Immature natural killer cell (primary cell): ENCODE results near the gene PADI3. TPM values are rescaled to one million over a fixed set of nuclear protein-coding genes. Genes with fewer than 3 reads are reported as not detected.

Experiments
- DNase-seq, 3 donors: peaks; one replicate each; pipeline ENCODE4 v3.0.0; 2022; ENCODE audit warnings: mixed read lengths in 1 of 3
- H3K27ac Mint-ChIP-seq, 6 donors: one replicate each; pipeline ENCODE4 v1.8.0; 2020; ENCODE audit warnings: mixed read lengths in 6 of 6, mild to moderate bottlenecking in 5 of 6, inconsistent platforms in 4 of 6, moderate library complexity in 3 of 6
- H3K27me3 Mint-ChIP-seq, 3 donors: one replicate each; pipeline ENCODE4 v1.8.0; 2020 to 2021; ENCODE audit warnings: low read depth in 3 of 3, mild to moderate bottlenecking in 3 of 3, mixed read lengths in 3 of 3, moderate library complexity in 3 of 3, inconsistent platforms in 1 of 3
- H3K36me3 Mint-ChIP-seq, 3 donors: one replicate each; pipeline ENCODE4 v1.8.0; 2020; ENCODE audit warnings: mixed read lengths in 3 of 3, inconsistent platforms in 2 of 3, mild to moderate bottlenecking in 2 of 3
- H3K4me1 Mint-ChIP-seq, 2 donors: one replicate each; pipeline ENCODE4 v1.8.0; 2020; ENCODE audit warnings: inconsistent platforms in 2 of 2, mild to moderate bottlenecking in 2 of 2, mixed read lengths in 2 of 2, moderate library complexity in 1 of 2
- H3K4me3 Mint-ChIP-seq, 5 donors: one replicate each; pipeline ENCODE4 v1.8.0; 2020; ENCODE audit warnings: mild to moderate bottlenecking in 5 of 5, mixed read lengths in 5 of 5, inconsistent platforms in 3 of 5, moderate library complexity in 3 of 5
- H3K9me3 Mint-ChIP-seq, 6 donors: one replicate each; pipeline ENCODE4 v1.8.0; 2020; ENCODE audit warnings: mild to moderate bottlenecking in 6 of 6, mixed read lengths in 6 of 6, inconsistent platforms in 4 of 6, moderate library complexity in 3 of 6
- polyA plus RNA-seq, 3 donors: library from polyadenylated mRNA; unstranded; fragments of 300-500 nt; fragmentation: Illumina TruSeq; gene quantifications; one replicate each; pipeline ENCODE4 v1.2.3, GENCODE V29; 2021

PADI3 gene
- polyA plus RNA-seq, 3 donors from 2014 or later = not detected

DNA sequence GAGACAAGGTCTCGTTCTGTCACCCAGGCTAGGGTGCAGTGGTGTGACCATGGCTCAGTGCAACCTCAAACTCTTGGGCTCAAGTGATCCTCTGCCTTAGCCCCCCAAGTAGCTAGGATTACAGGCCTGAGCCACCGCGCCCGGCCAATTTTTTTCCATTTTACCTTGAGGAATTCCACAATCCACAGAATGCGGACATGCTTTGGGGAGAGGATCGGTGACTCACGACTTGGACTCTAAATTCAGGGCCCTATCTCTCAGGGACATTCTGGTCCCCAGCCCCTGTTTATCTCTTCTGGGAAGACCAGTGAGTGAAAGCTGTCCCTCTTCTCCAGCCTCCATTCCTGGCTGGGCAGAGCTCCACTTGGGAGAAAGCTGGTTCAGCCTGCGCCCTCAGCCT lies 38.7 kb upstream of the PADI3 start:
- no peaks in the 10 kb centered on the region for H3K36me3 Mint-ChIP-seq
- no peak overlapping the region for H3K27ac Mint-ChIP-seq
- peaks cover 33 to 46% of the 10 kb centered on the region in 2 donors for H3K4me1 Mint-ChIP-seq
- DNase-seq = no peak
- H3K27me3 Mint-ChIP-seq = peaks cover 5 to 16% (median 12%) of the 10 kb centered on the region in 3 donors
- H3K4me3 Mint-ChIP-seq = no peak overlapping the region
- H3K9me3 Mint-ChIP-seq = no peaks in the 10 kb centered on the region

GRCh38 chr1:17211377-17211776 lies 37.5 kb upstream of the PADI3 start:
- Mint-ChIP-seq H3K27ac (peak overlapping the region in 1 of 6 donors; percentile 49), H3K4me3 (no peak overlapping the region), H3K9me3 (no peaks in the 10 kb centered on the region), H3K4me1 (peaks cover 33 to 44% of the 10 kb centered on the region in 2 donors), H3K27me3 (peaks cover 8 to 16% (median 12%) of the 10 kb centered on the region in 3 donors), H3K36me3 (no peaks in the 10 kb centered on the region)
- DNase-seq = no peak

DNA sequence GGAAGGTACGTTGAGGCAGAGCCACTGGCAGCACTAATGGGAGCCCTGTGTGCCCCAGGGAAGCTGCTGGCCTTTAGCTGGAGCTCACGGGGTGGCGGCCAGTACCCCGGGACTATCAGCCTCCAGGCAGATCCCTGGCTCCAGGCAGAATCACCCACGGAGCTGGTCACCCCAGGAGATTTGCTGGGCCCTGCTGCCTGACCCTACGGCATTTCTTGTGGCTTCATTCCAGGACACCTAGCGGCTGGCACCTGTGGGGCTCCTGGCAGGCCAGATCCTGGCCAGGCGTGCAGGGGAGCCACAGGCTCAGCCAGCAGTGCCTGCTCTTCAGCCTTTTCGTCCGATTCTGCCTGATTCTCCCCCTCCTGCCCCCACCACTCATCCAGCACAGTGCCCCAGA lies 36.9 kb upstream of the PADI3 start:
- DNase-seq = no peak
- Mint-ChIP-seq H3K4me3 (peak overlapping the region in 2 of 5 donors; percentile 65 to 76), H3K27ac (peak overlapping the region in 1 of 6 donors; percentile 55), H3K36me3 (no peaks in the 10 kb centered on the region), H3K9me3 (no peaks in the 10 kb centered on the region), H3K27me3 (peaks cover 10 to 16% (median 11%) of the 10 kb centered on the region in 3 donors), H3K4me1 (peaks cover 32 to 42% of the 10 kb centered on the region in 2 donors)

- H3K36me3 Mint-ChIP-seq = no peaks in the 10 kb centered on the region
- H3K27ac Mint-ChIP-seq = peak overlapping the region in 4 of 6 donors; percentile 2 to 66 (median 42)
- peak overlapping the region; percentile 41 to 86 (median 65) for H3K4me3 Mint-ChIP-seq
- peaks cover 10 to 16% (median 11%) of the 10 kb centered on the region in 3 donors for H3K27me3 Mint-ChIP-seq
- H3K4me1 Mint-ChIP-seq = peaks cover 26 to 38% of the 10 kb centered on the region in 2 donors
- DNase-seq = peak; percentile 70 to 76 (median 75)
- no peaks in the 10 kb centered on the region for H3K9me3 Mint-ChIP-seq
Measured at GRCh38 chr1:17212487-17213121, 36.3 kb upstream of the PADI3 start.

GRCh38 chr1:17213148-17213781 lies 35.6 kb upstream of the PADI3 start:
- Mint-ChIP-seq H3K9me3 (no peaks in the 10 kb centered on the region), H3K4me1 (peaks cover 22 to 31% of the 10 kb centered on the region in 2 donors), H3K27ac (peak overlapping the region in 1 of 6 donors; percentile 49), H3K27me3 (peaks cover 10 to 16% (median 11%) of the 10 kb centered on the region in 3 donors), H3K36me3 (no peaks in the 10 kb centered on the region), H3K4me3 (peak overlapping the region; percentile 41 to 86 (median 65))
- DNase-seq = no peak

DNA sequence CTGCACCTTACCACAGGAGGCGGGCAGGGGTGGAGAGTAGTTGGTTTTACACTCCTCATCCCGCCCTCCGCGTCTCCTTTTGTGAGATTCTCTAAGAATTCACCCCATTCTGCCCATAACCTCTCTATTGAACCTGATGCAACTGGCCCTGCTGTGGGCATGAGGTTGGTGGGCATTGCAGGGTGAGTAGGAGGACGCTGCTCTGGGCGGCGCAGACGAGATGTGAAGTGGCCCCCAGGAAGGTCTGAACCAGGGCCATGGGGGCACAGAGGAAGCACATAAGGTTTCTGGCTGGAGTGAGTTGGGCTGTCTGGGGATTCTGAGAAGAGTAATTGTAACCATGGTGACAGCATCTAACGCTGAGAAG lies 35.1 kb upstream of the PADI3 start:
- DNase-seq = no peak
- H3K9me3 Mint-ChIP-seq = no peaks in the 10 kb centered on the region
- no peak overlapping the region for H3K27ac Mint-ChIP-seq
- H3K27me3 Mint-ChIP-seq = peaks cover 10 to 16% (median 11%) of the 10 kb centered on the region in 3 donors
- H3K4me3 Mint-ChIP-seq = no peak overlapping the region
- peaks cover 22 to 30% of the 10 kb centered on the region in 2 donors for H3K4me1 Mint-ChIP-seq
- no peaks in the 10 kb centered on the region for H3K36me3 Mint-ChIP-seq

DNA sequence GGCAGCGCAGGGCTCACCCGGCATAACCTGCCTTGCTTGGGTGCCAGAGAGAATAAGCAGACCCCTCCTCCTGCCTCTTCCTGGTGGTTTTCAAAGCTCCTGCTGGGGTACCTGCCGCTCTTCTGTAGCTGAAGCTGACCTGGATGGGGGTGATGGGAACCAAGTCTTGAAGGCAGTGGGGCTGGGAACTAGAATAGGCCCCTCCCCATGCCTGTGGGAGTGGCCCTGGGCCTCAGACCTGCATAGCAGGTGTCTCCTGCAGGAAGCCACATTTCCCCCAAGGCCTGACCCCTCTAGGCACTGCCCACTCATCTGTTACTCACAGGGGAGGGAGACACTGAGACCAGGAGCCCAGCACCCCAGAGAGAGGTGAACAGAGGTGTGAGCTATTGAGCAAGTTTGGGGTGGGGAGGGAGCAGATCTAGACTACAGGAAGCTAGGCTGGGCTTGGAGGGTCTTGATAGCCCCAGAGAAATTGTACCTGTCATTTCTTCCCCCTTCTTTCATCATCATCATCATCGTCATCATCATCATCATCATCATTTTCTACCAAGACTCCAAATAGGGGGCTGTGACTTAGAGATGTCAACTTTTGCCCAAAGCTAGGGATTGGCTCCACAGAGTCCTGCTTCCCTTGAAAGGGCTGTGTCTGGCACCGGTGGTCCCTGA lies 33.9 kb upstream of the PADI3 start:
- Mint-ChIP-seq H3K4me1 (peaks cover 22 to 29% of the 10 kb centered on the region in 2 donors), H3K27me3 (peaks cover 10 to 16% (median 11%) of the 10 kb centered on the region in 3 donors)

GRCh38 chr1:17215545-17215890 lies 33.4 kb upstream of the PADI3 start:
- no peak overlapping the region for H3K27ac Mint-ChIP-seq
- no peaks in the 10 kb centered on the region for H3K36me3 Mint-ChIP-seq
- no peak overlapping the region for H3K4me3 Mint-ChIP-seq
- H3K4me1 Mint-ChIP-seq = peaks cover 22 to 29% of the 10 kb centered on the region in 2 donors
- H3K9me3 Mint-ChIP-seq = no peaks in the 10 kb centered on the region
- H3K27me3 Mint-ChIP-seq = peaks cover 10 to 16% (median 11%) of the 10 kb centered on the region in 3 donors
- no peak for DNase-seq

More for the DNA sequence above, 33.9 kb upstream of the PADI3 start:
- H3K9me3 Mint-ChIP-seq = no peaks in the 10 kb centered on the region
- H3K36me3 Mint-ChIP-seq = no peaks in the 10 kb centered on the region
- H3K27ac Mint-ChIP-seq = no peak overlapping the region
- no peak for DNase-seq
- H3K4me3 Mint-ChIP-seq = peak overlapping the region in 1 of 5 donors; percentile 39

DNA sequence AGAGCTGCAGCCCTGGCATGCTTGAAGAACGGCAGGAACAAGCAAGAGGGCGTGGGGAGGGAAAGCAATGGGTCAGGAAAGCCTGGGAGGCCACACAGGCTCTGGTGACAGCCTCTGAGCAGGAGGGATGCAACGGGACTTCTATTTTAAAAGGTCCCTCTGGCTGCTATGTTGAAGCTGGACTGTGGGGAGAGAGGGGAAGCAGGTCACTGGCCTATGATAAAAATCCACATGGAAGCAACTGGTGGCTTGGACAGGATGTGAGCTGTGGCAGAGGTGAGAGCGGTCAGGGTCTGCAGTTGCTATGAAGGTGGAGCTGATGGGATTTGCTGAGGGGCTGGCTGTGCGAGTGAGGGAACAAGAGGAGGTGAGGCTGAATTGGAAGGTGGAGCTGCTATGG lies 32.8 kb upstream of the PADI3 start:
- H3K27me3 Mint-ChIP-seq = peaks cover 10 to 15% (median 11%) of the 10 kb centered on the region in 3 donors
- H3K9me3 Mint-ChIP-seq = no peaks in the 10 kb centered on the region

GRCh38 chr1:17217607-17218006 lies 31.3 kb upstream of the PADI3 start:
- peaks cover 9 to 14% (median 10%) of the 10 kb centered on the region in 3 donors for H3K27me3 Mint-ChIP-seq

More for the DNA sequence above, 32.8 kb upstream of the PADI3 start:
- Mint-ChIP-seq H3K27ac (peak overlapping the region in 1 of 6 donors; percentile 53), H3K4me1 (peaks cover 22 to 29% of the 10 kb centered on the region in 2 donors), H3K4me3 (no peak overlapping the region), H3K36me3 (no peaks in the 10 kb centered on the region)
- no peak for DNase-seq

GRCh38 chr1:17218939-17219338 lies 30.0 kb upstream of the PADI3 start:
- Mint-ChIP-seq H3K9me3 (no peaks in the 10 kb centered on the region), H3K4me1 (peaks cover 2 to 5% of the 10 kb centered on the region in 2 donors), H3K4me3 (no peak overlapping the region), H3K36me3 (no peaks in the 10 kb centered on the region), H3K27me3 (peaks cover 4 to 7% (median 5%) of the 10 kb centered on the region in 3 donors), H3K27ac (no peak overlapping the region)
- DNase-seq = no peak

More at GRCh38 chr1:17217607-17218006, 31.3 kb upstream of the PADI3 start:
- H3K4me3 Mint-ChIP-seq = no peak overlapping the region
- H3K36me3 Mint-ChIP-seq = no peaks in the 10 kb centered on the region
- DNase-seq = no peak
- H3K4me1 Mint-ChIP-seq = peaks cover 15 to 18% of the 10 kb centered on the region in 2 donors
- no peak overlapping the region for H3K27ac Mint-ChIP-seq
- H3K9me3 Mint-ChIP-seq = no peaks in the 10 kb centered on the region

- H3K9me3 Mint-ChIP-seq = no peaks in the 10 kb centered on the region
- DNase-seq = no peak
- H3K4me3 Mint-ChIP-seq = no peak overlapping the region
- H3K4me1 Mint-ChIP-seq = no peaks in the 10 kb centered on the region
- no peak overlapping the region for H3K27ac Mint-ChIP-seq
- H3K27me3 Mint-ChIP-seq = peaks cover 0 to 7% (median 2%) of the 10 kb centered on the region in 3 donors
- no peaks in the 10 kb centered on the region for H3K36me3 Mint-ChIP-seq
Measured at GRCh38 chr1:17220287-17220686, 28.6 kb upstream of the PADI3 start.

DNA sequence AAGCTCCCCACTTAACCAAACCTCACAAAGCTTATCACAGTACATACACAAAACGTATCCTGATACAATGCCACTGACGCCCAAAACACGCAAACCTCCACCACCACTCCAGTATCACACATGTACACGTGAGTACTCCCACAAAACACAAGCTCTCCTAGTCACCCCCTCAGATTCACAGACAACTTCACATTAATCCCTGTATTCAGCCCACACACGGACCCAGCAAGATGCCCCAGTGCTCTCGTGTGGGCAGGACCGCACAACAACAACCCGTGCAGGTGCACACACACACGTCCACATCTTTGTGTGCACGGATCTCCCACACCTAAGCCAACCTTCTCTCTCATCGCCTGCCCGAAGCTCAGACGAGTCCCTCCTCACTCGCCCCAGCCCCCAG lies 26.3 kb upstream of the PADI3 start:
- no peak for DNase-seq
- H3K27me3 Mint-ChIP-seq = peaks cover 0 to 3% (median 2%) of the 10 kb centered on the region in 3 donors
- no peaks in the 10 kb centered on the region for H3K4me1 Mint-ChIP-seq
- no peak overlapping the region for H3K27ac Mint-ChIP-seq
- H3K4me3 Mint-ChIP-seq = no peak overlapping the region
- no peaks in the 10 kb centered on the region for H3K9me3 Mint-ChIP-seq
- H3K36me3 Mint-ChIP-seq = no peaks in the 10 kb centered on the region

DNA sequence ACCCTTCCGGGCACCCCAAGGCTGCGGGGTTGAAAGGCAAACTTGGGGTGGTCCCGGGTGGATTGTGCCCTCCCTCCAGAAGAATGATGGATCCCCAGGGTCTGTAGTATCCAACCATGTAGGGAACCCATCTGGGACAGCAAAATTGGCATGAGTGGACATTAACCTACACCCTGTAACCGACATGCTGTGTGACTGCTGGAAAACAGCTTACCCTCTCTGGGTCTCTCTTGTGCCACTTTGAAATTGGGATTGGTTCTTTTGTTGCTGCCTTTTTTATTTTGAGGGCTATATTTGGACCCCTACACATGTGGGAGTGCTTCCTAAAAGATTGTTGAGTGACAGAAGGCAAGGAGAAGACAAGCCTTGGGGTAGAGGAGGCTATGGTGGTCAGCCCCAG lies 24.5 kb upstream of the PADI3 start:
- Mint-ChIP-seq H3K36me3 (no peaks in the 10 kb centered on the region), H3K27me3 (peaks cover 0 to 3% (median 2%) of the 10 kb centered on the region in 3 donors), H3K4me3 (no peak overlapping the region), H3K4me1 (no peaks in the 10 kb centered on the region), H3K27ac (no peak overlapping the region), H3K9me3 (no peaks in the 10 kb centered on the region)
- no peak for DNase-seq
